ENCODE data around the gene PLPP4. TPM values are rescaled to one million over a fixed set of nuclear protein-coding genes. Genes with fewer than 3 reads are reported as not detected.

Gene PLPP4
- polyA plus RNA-seq, 3 donors: not detected

DNA sequence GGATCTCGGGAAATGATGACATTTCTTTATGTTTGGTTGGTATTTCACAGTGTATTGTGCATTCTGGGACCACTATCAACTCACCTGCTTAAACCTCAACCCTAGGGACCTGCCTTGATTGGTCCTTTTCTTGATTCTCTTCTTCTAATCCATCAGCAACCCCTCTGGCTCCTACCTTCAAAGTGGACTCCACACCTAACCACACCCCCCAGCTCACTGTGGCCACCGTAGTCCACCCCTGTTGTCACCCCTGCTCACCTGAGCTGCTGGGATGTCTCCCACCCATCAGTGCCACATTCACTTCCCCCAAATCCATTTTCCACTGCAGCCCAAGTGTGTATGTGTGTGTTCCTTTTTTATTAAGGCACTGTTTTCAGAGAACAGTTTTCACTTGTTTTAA, 145.0 kb downstream of the PLPP4 start:
- H3K27me3 ChIP-seq (ENCODE audit: control insufficient read depth in 2 of 2, insufficient read depth in 2 of 2, low read length in 2 of 2): no peaks in the 10 kb centered on the region
- no peak overlapping the region for H2AFZ ChIP-seq (ENCODE audit: insufficient read depth, low read depth, low read length, poor library complexity, severe bottlenecking)
- TF ChIP-seq, protein P1, sequence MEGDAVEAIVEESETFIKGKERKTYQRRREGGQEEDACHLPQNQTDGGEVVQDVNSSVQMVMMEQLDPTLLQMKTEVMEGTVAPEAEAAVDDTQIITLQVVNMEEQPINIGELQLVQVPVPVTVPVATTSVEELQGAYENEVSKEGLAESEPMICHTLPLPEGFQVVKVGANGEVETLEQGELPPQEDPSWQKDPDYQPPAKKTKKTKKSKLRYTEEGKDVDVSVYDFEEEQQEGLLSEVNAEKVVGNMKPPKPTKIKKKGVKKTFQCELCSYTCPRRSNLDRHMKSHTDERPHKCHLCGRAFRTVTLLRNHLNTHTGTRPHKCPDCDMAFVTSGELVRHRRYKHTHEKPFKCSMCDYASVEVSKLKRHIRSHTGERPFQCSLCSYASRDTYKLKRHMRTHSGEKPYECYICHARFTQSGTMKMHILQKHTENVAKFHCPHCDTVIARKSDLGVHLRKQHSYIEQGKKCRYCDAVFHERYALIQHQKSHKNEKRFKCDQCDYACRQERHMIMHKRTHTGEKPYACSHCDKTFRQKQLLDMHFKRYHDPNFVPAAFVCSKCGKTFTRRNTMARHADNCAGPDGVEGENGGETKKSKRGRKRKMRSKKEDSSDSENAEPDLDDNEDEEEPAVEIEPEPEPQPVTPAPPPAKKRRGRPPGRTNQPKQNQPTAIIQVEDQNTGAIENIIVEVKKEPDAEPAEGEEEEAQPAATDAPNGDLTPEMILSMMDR (IDR thresholded peaks at IDR 0.05): no peak
- no peak overlapping the region for H3K27ac Mint-ChIP-seq
- no peak overlapping the region for H3K9ac ChIP-seq (ENCODE audit: insufficient read depth, low read length, poor library complexity, severe bottlenecking)
- intact Hi-C loops (cut with micrococcal nuclease): no loop called here
- WGBS (ENCODE audit: insufficient coverage): no CpG with 5 or more reads among the region's 2 CpGs
- H3K27ac ChIP-seq (ENCODE audit: low read depth in 1 of 2, low read length in 2 of 2): no peak overlapping the region
- peaks cover 11% of the 10 kb centered on the region for H3K4me1 Mint-ChIP-seq
- peaks cover 0 to 6% (median 2%) of the 10 kb centered on the region in 3 donors for H3K27me3 Mint-ChIP-seq (ENCODE audit: low read depth in 3 of 3)
- H3K9me3 Mint-ChIP-seq: peaks cover 5 to 16% (median 7%) of the 10 kb centered on the region in 7 donors
- H3K36me3 Mint-ChIP-seq: no peaks in the 10 kb centered on the region
- H3K79me2 ChIP-seq (ENCODE audit: insufficient read depth, low read length): no peaks in the 10 kb centered on the region
- peaks cover 0 to 4% of the 10 kb centered on the region in 2 donors for H3K9me3 ChIP-seq (replicated peaks in 1 of 2; ENCODE audit: control insufficient read depth in 1 of 2, insufficient read depth in 1 of 2, low read length in 2 of 2)
- H3K4me1 ChIP-seq (ENCODE audit: control insufficient read depth in 1 of 2, insufficient read depth in 2 of 2, low read length in 2 of 2): peaks cover 12% of the 10 kb centered on the region in 2 donors
- no peaks in the 10 kb centered on the region for H4K20me1 ChIP-seq (ENCODE audit: insufficient read depth, low read length)
- H3K36me3 ChIP-seq (replicated peaks in 1 of 2; ENCODE audit: control insufficient read depth in 1 of 2, insufficient read depth in 2 of 2, low read length in 2 of 2): no peaks in the 10 kb centered on the region
- no peak overlapping the region for H3K4me3 Mint-ChIP-seq
- no peak for DNase-seq
- no peak overlapping the region for H3K4me2 ChIP-seq (replicated peaks; ENCODE audit: extremely low read depth, low read length, poor library complexity, severe bottlenecking)
- no peak overlapping the region for H3K4me3 ChIP-seq (replicated peaks in 1 of 3; ENCODE audit: low read depth in 2 of 3, low read length in 3 of 3)

DNA sequence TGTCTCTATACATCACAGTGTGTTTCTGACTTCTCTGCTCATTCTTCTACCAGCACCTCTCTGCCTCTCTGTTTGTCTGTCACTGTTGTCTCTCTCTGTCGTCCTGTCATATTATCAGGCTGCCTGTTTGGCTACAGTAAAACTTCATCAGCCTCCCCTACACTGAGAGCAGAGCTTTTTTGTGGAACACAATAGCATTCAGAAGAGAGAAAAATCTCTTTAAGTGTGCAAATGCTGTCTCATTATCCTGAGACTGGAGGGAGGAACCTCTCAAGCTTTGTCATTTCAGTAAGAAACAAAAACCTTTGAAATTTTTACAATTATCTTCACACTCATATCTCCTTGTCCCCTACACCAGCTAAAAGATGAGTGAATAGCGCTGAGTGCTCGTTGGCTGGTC, 148.4 kb downstream of the PLPP4 start:
- Mint-ChIP-seq H3K4me3 (no peak overlapping the region), H3K36me3 (no peaks in the 10 kb centered on the region), H3K27ac (no peak overlapping the region), H3K4me1 (peaks cover 11% of the 10 kb centered on the region), H3K27me3 (ENCODE audit: low read depth in 3 of 3) (peaks cover 0 to 2% (median 0%) of the 10 kb centered on the region in 3 donors), H3K9me3 (peaks cover 5 to 27% (median 11%) of the 10 kb centered on the region in 7 donors)
- intact Hi-C loops (cut with micrococcal nuclease): no loop called here
- Histone ChIP-seq H3K36me3 (replicated peaks in 1 of 2; ENCODE audit: control insufficient read depth in 1 of 2, insufficient read depth in 2 of 2, low read length in 2 of 2) (no peaks in the 10 kb centered on the region), H2AFZ (ENCODE audit: insufficient read depth, low read depth, low read length, poor library complexity, severe bottlenecking) (no peak overlapping the region), H3K4me1 (ENCODE audit: control insufficient read depth in 1 of 2, insufficient read depth in 2 of 2, low read length in 2 of 2) (peaks cover 12% of the 10 kb centered on the region in 2 donors), H3K9ac (ENCODE audit: insufficient read depth, low read length, poor library complexity, severe bottlenecking) (no peak overlapping the region), H3K27ac (ENCODE audit: low read depth in 1 of 2, low read length in 2 of 2) (no peak overlapping the region), H3K27me3 (ENCODE audit: control insufficient read depth in 2 of 2, insufficient read depth in 2 of 2, low read length in 2 of 2) (no peaks in the 10 kb centered on the region), H4K20me1 (ENCODE audit: insufficient read depth, low read length) (no peaks in the 10 kb centered on the region), H3K9me3 (replicated peaks in 1 of 2; ENCODE audit: control insufficient read depth in 1 of 2, insufficient read depth in 1 of 2, low read length in 2 of 2) (peaks cover 0 to 4% of the 10 kb centered on the region in 2 donors), H3K4me3 (replicated peaks in 1 of 3; ENCODE audit: low read depth in 2 of 3, low read length in 3 of 3) (no peak overlapping the region), H3K4me2 (replicated peaks; ENCODE audit: extremely low read depth, low read length, poor library complexity, severe bottlenecking) (no peak overlapping the region), H3K79me2 (ENCODE audit: insufficient read depth, low read length) (no peaks in the 10 kb centered on the region)
- 86% methylated on average over 1 of the region's 3 CpGs for WGBS (ENCODE audit: insufficient coverage)
- TF ChIP-seq, protein P1 (IDR thresholded peaks at IDR 0.05): no peak
- DNase-seq: no peak

All from CD14-positive monocyte (primary cell).